Lung (tissue), 12 donors: Measurements from ENCODE around the gene NTNG2. TPM values are rescaled to one million over a fixed set of nuclear protein-coding genes. Genes with fewer than 3 reads are reported as not detected.

Experiments
- ATAC-seq: fragments of 200-7000 bp; cut with Tn5 transposase; one replicate; pipeline ENCODE4 v1.9.1; 2020; ENCODE audit warnings: moderate number of reproducible peaks; ENCODE audit not compliant: insufficient read depth, low FRiP score
- DNase-seq, 3 donors: peaks; one replicate each; pipeline ENCODE4 v3.0.0-alpha.2; 2013 to 2017
- H3K27ac ChIP-seq, 2 donors: one replicate each; pipeline ENCODE4 v1.5.1; 2013; ENCODE audit warnings: mild to moderate bottlenecking in 2 of 2, moderate library complexity in 2 of 2, control low read depth in 1 of 2, inconsistent platforms in 1 of 2, low read depth in 1 of 2, low read length in 1 of 2
- H3K27me3 ChIP-seq, 3 donors: one replicate each; pipeline ENCODE4 v1.5.1; 2013; ENCODE audit warnings: low read length in 2 of 3; ENCODE audit not compliant: control insufficient read depth in 3 of 3, insufficient read depth in 3 of 3
- H3K36me3 ChIP-seq, 4 donors: one replicate each; pipeline ENCODE4 v1.5.1; 2013; ENCODE audit warnings: low read length in 4 of 4, mild to moderate bottlenecking in 1 of 4, moderate library complexity in 1 of 4; ENCODE audit not compliant: control insufficient read depth in 4 of 4, insufficient read depth in 4 of 4
- H3K4me1 ChIP-seq, 5 donors: one replicate each; pipeline ENCODE4 v1.5.1; 2013; ENCODE audit warnings: low read length in 5 of 5, mild to moderate bottlenecking in 2 of 5, moderate library complexity in 1 of 5; ENCODE audit not compliant: control insufficient read depth in 5 of 5, insufficient read depth in 5 of 5
- H3K4me3 ChIP-seq: one replicate; pipeline ENCODE4 v1.5.1; 2013; ENCODE audit warnings: mild to moderate bottlenecking, control low read depth, moderate library complexity
- H3K9ac ChIP-seq, 2 donors: one replicate each; pipeline ENCODE4 v1.5.1; 2013; ENCODE audit warnings: low read length in 2 of 2, control low read depth in 1 of 2; ENCODE audit not compliant: insufficient read depth in 1 of 2
- H3K9me3 ChIP-seq, 4 donors: one replicate each; pipeline ENCODE4 v1.5.1; 2013; ENCODE audit warnings: low read length in 3 of 4, mild to moderate bottlenecking in 1 of 4, moderate library complexity in 1 of 4; ENCODE audit not compliant: control insufficient read depth in 4 of 4, insufficient read depth in 3 of 4
- CTCF ChIP-seq: IDR thresholded peaks from 2 replicates; pipeline ENCODE4 v1.5.1; 2012; ENCODE audit warnings: mild to moderate bottlenecking; ENCODE audit errors: control extremely low read depth, extremely low read depth
- WGBS, 2 donors: extraction: QIAGEN DNeasy Blood & Tissue Kit; methylation state at CpG; one replicate each; pipeline ENCODE4 v1.1.7; 2013; 5-methylcytosine and 5-hydroxymethylcytosine counted together
- polyA plus RNA-seq, 2 donors: library from polyadenylated mRNA; stranded (reverse); fragments of 200-250 nt; gene quantifications; one replicate each; pipeline ENCODE4 v1.2.1, GENCODE V29; 2013
- total RNA-seq, 2 donors: library from RNA; depleted of rRNA in 1 of 2; stranded (reverse); fragments of >200 nt in 1 of 2; gene quantifications; one replicate each; pipeline ENCODE4 v1.2.1, GENCODE V29; 2014 to 2021
- donor health status: control.
- donor health status: control.
- donor health status: Bipolar disorder and iron deficiency.
- donor health status: healthy.
- donor health status: DM: yes; HTN: yes; CAD: no.

NTNG2 gene
- total and polyA plus RNA-seq, 4 donors = 2.2 to 4.4 (median 2.5) TPM

- ATAC-seq (no peak), DNase-seq (no peak)
- Histone ChIP-seq H3K9me3 (no peaks in the 10 kb centered on the region), H3K27ac (no peak overlapping the region), H3K4me3 (no peak overlapping the region), H3K4me1 (no peaks in the 10 kb centered on the region), H3K27me3 (peaks cover 0 to 35% (median 21%) of the 10 kb centered on the region in 3 donors), H3K36me3 (no peaks in the 10 kb centered on the region), H3K9ac (no peak overlapping the region)
- WGBS, 2 donors = 54 to 57% methylated on average over 16 of the region's 16 CpGs
- no peak for TF ChIP-seq CTCF
These were observed 6.8 kb upstream of the NTNG2 start for GRCh38 chr9:132154863-132155567.

DNA sequence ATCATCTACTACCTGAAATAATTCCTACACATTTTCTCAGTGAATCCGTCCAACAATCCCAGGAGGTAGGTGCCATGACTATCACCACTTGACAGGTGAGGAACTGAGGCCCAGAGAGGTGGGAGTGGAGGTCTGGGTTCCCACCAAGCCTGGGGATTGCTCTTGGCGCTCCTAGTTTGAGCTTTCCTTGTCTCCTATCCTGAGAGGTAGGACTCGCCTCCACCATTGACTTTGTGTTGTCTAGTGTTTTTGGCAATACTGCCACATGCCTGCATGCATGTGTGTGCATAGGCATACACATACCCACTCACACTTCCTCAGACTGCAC is 6.3 kb upstream of the NTNG2 start:
- DNase-seq (no peak), ATAC-seq (no peak)
- H3K4me1 ChIP-seq = no peaks in the 10 kb centered on the region
- no peak overlapping the region for H3K27ac ChIP-seq
- no peaks in the 10 kb centered on the region for H3K36me3 ChIP-seq
- WGBS, 2 donors = 86 to 93% methylated on average over 3 of the region's 3 CpGs
- peaks cover 0 to 40% (median 21%) of the 10 kb centered on the region in 3 donors for H3K27me3 ChIP-seq
- no peak overlapping the region for H3K4me3 ChIP-seq
- no peak overlapping the region for H3K9ac ChIP-seq
- no peaks in the 10 kb centered on the region for H3K9me3 ChIP-seq
- no peak for TF ChIP-seq CTCF

DNA sequence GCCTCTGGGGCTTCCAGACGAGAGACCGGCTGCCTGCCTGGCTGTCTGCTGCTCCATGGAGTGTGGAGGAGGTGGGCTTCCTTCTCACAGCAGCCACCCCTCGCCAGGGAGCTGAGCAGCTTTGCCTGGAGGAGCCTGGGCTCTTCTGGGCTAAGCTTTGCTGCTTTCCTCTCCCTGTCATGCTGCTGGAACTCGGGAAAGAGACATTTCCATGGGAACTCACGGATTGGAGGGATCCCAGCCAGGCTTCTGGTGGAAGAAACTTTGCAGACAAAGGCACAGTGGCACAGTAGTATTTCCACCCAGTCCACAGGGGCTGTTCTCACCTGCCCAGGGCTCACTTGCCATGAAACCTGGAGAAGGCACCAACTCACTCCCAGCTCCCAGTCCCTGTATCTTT is 5.6 kb upstream of the NTNG2 start:
- peaks cover 0 to 5% (median 0%) of the 10 kb centered on the region in 5 donors for H3K4me1 ChIP-seq
- H3K27ac ChIP-seq = no peak overlapping the region
- DNase-seq = no peak
- TF ChIP-seq CTCF = no peak
- no peak for ATAC-seq
- no peak overlapping the region for H3K4me3 ChIP-seq
- no peak overlapping the region for H3K9ac ChIP-seq
- H3K9me3 ChIP-seq = no peaks in the 10 kb centered on the region
- peaks cover 0 to 44% (median 21%) of the 10 kb centered on the region in 3 donors for H3K27me3 ChIP-seq
- H3K36me3 ChIP-seq = no peaks in the 10 kb centered on the region
- WGBS, 2 donors = 42 to 45% methylated on average over 5 of the region's 5 CpGs
